HG02852 (cell line): ENCODE measurements around the gene WDR17.

Experiments used
- ATAC-seq: cut with Tn5 transposase; IDR thresholded peaks from one replicate; pipeline ENCODE4 v1.9.1; 2021; ENCODE audit warnings: mild to moderate bottlenecking, moderate library complexity; ENCODE audit not compliant: unreplicated experiment

Gene WDR17

DNA sequence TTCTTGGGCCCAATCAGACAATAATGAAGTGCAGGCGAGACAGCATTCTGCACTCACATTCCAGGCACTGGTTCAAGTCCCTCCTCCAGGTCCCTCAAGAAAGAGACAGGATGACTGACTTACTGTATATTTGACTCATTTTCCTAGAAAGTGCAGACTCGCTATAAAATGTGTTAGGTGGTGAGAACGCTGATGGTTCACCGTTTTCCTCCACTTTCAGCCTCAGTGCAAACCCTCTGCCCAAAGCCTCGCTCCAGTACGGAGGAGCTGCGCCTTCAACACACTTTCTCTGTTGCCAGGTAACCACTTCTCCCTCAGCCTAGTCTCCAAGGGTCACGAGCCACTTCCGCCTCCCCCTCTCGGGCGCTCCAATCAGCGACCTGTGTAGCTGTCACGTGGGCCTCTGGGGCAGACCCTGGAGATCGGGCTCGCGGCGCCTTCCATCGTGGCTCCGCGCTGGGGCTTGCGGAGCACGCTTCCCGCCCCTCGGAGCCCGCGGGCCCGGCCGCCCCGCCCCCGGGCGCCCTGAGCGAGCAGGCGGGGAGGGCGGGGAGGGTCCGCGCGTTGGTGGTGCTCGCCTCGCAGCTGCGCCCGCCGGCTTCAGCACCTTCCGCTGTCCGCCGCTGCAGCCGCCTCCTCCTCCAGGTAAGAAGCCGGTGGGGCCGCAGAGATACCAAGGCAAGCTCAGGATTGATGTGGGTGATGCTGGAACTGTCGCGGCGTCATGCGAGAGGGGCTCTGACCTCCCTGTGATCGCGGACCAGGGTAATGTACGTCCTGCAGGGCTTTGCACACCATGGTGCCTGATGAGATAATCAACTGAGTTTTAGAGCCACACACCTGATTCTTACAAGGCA is at the start of gene WDR17:
Gene WDR17, plus strand, starts transcription at position 407 of the 857 bp plus-strand sequence. CDS start 45,740 bp downstream, outside the sequence.
- ATAC-seq = peak; percentile 100

GRCh38 chr4:176016601-176017000 is 49.0 kb upstream of the WDR17 start:
- ATAC-seq = no peak

DNA sequence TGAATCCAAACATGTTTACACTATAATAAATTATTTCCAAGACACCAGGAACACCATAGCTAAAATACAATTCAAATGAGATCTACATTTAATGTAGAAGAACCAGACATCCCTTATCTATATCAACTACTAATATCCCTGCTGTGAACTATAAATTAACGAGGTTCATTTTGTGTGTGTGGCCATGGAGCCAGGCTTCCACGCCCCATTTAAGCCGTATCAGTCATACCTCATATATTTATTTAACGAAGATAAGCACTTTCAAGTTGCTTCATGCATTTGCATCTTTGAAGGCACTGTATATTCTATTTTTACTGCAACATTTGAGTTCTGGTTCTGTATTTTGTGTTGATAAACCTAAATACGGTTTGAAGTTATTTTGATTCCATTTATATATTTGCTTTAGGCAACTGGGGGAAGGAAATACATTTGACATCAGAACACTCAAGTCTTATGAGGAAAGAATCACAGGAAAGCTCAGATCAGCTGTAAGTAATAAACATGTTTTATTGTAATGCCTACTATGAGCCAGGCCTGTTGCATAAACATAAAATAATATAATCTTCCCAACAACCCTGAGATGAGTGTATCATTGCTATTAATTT is 45.1 kb upstream of the WDR17 start:
- ATAC-seq = no peak

- no peak for ATAC-seq
Measured at GRCh38 chr4:176030391-176030790, 35.2 kb upstream of the WDR17 start.

DNA sequence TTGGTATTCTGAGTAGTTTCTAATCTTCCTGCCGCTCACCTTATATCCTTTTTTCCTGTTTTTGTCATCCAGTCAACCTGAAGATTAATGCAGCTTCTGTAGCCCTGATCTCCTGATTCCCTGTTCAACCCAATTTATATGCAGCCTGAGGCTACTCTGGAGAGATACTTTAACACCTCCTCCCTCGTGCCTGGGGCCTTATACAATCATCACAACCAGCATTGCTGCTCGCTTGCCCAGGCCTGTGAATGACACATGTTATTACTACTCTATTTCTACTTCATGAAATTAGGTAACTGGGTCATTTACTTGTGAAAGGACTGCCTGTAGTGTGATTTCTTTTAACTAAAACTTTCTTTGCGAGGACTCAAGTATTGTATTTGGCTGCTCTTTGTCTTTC is 33.7 kb upstream of the WDR17 start:
- no peak for ATAC-seq

DNA sequence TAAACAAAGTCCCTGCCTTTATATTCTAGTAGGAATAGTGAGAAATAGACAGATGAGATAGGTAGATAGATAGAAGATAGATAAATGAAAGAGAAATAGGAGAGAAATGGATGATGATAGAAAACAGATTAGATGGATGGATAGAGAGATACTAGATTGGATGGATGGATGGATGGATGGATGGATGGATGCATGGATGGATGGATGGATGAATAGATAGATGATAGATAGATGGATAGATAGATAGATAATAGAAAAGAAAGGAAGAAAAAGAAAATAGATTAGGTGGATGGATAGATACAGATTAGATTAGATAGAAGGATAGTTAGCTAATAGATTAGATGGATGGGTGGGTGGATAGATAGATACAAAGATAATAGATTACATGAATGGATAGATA is 33.2 kb upstream of the WDR17 start:
- no peak for ATAC-seq

- no peak for ATAC-seq
Measured at GRCh38 chr4:176034499-176034898, 31.1 kb upstream of the WDR17 start.

GRCh38 chr4:176034936-176035335 is 30.7 kb upstream of the WDR17 start:
- no peak for ATAC-seq

- ATAC-seq = peak; percentile 85
Measured at GRCh38 chr4:176036585-176037205, 28.9 kb upstream of the WDR17 start.

DNA sequence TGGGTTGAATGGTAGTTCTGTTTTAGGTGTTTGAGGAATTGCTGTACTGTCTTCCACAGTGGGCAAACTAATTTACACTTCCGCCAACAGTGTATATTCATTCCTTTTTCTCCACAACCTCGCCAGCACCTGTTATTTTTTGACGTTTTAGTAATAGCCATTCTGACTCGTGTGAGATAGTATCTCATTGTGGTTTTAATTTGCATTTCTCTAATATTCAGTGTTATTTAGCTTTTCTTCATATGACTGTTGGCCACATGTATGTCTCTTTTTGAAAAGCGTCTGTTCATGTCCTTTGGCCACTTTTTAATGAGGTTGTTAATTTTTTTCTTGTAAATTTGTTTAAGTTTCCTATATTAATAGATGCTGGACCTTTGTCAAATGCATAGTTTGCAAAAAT is 26.9 kb upstream of the WDR17 start:
- ATAC-seq = peak; percentile 39

DNA sequence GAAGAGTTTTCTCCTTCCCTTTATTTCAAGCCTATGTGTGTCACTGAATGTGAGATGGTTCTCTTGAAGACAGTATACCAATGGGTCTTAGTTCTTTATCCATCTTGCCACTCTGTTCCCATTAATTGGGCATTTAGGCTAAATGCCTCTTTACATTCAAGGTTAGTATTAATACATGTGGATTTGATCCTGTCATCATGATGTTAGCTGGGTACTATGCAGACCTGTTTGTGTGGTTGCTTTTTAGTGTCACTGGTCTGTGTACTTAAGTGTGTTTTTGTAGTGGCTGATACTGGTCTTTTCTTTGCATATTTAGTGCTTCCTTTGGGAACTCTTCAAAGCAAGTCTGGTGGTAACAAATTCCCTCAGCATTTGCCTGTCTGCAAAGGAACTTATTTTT is 23.4 kb upstream of the WDR17 start:
- no peak for ATAC-seq

GRCh38 chr4:176043838-176044588 is 21.6 kb upstream of the WDR17 start:
- ATAC-seq = no peak

DNA sequence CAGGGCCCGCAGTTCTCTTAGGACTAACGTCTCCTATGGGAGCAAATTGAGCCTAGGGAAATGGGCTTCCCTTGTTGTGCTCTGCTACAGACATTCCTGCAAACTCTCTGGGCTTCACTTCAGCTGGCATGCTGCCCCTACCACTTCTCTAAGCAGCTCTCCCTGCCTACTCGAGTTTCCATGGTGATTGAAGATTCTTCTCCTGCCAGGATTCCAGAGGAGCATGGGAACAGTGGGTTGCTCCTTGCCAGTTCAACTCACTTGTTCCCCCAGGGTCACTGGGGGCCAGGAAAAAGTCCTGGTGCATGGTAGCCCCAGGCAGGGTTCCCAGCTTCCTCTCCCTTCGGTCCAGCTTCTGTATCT is 21.1 kb upstream of the WDR17 start:
- ATAC-seq = no peak

DNA sequence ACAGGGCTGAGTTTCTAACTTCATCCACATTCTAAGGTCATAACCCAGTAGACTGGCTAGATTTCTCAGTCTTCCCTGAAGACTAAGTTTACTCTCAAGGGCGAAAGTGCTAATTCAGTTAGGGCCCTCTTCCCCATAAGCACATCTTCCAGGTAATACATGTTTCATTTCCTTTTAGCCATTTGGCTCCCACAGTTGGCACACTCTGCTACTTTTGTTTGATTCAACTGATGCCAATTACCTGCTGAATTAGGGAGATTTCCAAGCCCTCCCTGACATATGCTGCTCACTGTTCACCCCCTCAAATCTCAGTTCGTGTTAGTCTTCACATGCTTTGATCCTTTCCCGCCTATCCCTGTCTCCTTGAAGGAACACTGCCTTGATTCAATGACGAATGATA is 17.0 kb upstream of the WDR17 start:
- ATAC-seq = no peak

DNA sequence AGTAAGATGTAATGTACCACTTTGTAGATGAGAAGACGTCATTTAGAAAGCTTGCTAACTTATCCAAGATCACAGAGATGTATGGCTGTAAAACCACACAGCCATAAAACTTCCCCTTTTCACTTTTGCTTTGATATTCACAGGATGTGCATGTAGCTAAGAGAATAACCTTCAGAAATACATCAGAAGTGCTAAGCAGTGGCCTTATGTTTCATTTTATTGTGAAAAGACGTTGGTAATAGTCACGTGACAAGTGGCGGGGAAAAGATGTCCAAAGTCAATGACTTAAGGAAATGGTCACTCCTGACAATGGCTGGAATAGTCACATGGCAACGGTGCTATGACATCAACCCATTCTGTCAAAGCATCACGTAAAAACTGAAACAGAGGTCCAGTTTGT is 12.9 kb upstream of the WDR17 start:
- ATAC-seq = peak; percentile 97

DNA sequence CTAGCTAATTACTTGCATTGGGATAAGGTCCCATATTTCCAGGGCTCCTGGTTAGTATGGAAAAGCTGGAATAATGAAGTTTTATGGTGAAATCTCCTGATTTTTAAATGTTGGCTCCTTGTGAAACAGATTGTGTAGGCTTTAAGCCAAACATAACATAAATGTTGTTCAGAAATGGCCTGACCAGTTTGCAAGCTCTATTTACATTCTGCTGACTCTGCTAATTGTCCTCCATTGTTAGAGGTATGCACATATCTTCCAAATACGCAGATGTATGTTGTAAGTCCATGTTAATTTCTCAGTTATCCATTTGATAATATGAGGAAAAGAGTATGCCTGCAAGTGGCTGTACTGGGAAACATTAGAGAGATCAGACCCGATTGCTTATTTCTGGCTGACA is 11.9 kb upstream of the WDR17 start:
- no peak for ATAC-seq

GRCh38 chr4:176054942-176055341 is 10.7 kb upstream of the WDR17 start:
- ATAC-seq = no peak

DNA sequence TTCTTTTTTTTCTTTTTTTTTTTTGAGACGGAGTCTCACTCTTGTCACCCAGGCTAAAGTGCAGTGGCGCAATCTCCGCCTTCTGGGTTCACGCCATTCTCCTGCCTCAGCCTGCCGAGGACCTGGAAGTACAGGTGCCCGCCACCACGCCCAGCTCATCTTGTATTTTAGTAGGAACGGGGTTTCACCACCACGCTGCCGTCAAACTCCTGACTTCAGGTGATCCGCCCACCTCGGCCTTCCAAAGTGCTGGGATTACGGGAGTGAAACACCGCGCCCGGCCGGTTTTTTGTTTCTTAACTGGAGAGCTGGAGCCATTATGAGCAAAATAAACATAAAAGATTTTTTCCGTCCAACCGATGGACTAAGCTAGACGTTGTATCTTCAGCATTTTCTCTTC is 1.9 kb upstream of the WDR17 start:
- no peak for ATAC-seq

DNA sequence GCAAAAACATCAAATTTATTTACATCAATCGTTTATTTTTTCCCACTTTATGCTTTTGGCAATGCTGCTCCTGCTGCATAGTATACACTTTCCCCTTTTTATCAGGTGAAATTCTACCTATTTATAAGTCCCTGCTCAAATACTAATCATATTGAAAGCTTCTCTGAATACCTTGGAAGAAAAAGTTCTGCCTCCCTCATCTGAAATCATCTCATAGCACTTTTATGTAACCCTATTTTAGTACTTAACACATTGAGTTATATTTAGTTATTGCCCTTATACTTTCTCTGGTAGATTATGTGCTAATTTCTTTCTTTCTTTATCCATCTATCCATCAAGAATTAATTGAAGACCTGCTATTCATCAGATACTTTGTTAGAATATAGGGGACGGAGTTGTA is 1.1 kb upstream of the WDR17 start:
- ATAC-seq = no peak

GRCh38 chr4:176066757-176067156 is 1.1 kb downstream of the WDR17 start:
- ATAC-seq = no peak

DNA sequence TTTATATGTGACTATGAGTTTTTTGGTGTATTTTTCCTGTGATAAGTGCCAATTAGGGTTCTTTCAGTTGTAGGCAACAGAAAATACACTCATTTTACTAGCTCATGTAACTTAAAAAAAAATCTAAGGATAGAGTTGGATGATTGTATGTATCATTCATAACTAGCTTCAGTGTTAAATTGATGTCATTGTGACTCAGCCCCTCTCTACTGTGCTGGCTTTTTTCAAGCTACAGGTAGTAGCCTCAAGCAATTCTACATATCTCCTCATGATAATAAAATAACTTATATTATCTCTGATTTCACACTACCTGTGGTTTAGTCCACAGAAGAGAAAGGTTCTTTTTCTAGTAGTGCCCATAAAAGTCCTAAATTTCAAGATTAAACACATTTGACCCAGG is 11.9 kb downstream of the WDR17 start:
- no peak for ATAC-seq
